GM19023 (cell line): Measurements from ENCODE around the gene GPR183.
A peak's percentile ranks its signal among the peaks of the same experiment; 100 is the strongest.

Experiments used
- ATAC-seq: cut with Tn5 transposase; IDR thresholded peaks from one replicate; pipeline ENCODE4 v1.9.1; 2021; ENCODE audit warnings: mild to moderate bottlenecking, moderate library complexity; ENCODE audit not compliant: unreplicated experiment

Gene GPR183

GRCh38 chr13:99296398-99296797 is 10.8 kb downstream of the GPR183 start:
- ATAC-seq: no peak

DNA sequence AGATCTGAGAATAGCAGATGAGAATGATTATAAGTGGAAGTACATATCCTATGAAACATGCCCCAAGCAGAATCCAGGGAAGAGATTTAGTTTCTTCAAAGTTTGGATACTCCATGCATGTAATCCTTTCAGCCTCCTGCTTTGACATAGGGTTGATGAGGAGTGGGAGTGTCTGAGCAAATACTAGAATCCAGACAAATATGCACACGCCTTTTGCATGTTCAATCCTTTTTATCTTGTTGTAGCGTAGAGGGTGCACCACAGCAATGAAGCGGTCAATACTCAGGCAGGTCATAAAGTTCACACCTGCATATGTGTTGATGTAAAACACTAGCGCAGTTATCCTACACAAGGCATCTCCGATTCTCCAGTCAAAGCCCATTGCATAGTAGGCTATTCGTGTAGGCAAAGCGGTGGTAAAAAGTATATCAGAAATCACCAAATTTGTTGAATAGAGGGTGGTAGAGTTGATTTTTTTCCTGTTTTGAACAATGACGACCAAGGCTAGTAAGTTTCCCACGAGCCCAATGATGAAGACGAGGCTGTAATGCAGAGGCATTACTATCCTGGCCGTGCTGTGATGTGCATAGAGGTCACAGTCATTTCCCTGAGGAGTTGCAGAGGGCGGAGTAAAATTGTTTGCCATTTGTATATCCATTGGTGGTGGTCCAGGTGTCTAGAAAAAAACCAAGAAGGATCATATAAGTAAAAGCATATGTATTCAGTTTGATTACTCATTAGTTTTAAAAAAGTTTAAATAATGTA is 11.5 kb downstream of the GPR183 start:
- no peak for ATAC-seq

DNA sequence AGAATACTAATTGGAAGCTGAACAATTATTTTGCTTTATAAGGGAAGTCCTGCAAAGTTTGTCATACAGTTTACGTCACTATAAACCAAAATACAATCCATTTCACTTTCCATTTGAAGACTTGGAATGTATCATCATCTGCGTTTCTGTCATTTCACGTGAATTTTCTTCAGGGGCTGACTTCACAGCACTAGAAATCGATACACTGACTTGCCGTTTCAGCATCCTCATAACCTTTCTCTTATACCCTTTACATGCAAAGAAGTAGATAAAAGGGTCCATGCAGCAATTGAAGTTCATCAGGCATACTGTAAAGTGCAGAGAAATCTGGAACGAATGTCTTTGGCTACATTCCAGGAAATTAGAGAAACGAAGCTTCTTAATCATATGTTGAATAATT is 12.2 kb downstream of the GPR183 start:
- no peak for ATAC-seq

DNA sequence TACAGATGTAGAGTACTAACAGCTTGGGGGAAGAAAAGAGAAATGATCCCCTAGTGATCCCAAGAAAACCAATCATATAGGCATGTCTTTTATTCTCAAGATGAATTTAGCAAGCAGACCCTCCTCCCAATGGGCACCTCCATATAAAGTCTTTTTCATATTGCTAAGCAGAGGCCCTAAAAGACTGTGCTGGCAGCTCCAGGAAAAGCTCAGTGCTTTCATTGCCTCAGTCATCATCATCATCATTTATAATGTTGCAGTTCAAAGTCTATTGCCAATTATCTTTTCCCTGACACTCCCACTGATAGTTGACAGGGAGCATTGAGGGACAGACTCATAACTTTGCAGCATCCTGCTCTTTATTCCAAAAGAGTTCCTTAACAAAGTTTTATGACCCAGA is 13.0 kb downstream of the GPR183 start:
- no peak for ATAC-seq

DNA sequence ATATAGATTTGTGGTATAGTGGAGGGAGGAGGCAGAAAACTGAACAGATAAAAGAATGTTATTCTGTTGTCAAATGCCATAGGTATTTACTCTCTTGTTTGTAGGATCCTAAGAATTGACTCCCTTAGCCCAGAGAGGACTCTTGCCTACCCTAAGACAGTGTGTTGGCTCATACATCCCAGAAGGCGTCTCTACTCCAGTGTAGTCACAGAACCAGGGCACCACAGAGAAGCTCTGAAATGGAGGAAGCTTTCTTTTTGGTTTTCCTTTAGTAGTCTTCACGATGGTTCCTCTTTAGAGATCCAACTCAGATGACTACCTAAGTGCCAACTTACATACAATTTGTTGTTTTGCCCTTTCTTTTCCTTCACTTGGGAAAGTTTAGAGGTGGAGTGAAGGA is 14.0 kb downstream of the GPR183 start:
- ATAC-seq: no peak

- no peak for ATAC-seq
These were observed 16.3 kb downstream of the GPR183 start for GRCh38 chr13:99290894-99291293.

DNA sequence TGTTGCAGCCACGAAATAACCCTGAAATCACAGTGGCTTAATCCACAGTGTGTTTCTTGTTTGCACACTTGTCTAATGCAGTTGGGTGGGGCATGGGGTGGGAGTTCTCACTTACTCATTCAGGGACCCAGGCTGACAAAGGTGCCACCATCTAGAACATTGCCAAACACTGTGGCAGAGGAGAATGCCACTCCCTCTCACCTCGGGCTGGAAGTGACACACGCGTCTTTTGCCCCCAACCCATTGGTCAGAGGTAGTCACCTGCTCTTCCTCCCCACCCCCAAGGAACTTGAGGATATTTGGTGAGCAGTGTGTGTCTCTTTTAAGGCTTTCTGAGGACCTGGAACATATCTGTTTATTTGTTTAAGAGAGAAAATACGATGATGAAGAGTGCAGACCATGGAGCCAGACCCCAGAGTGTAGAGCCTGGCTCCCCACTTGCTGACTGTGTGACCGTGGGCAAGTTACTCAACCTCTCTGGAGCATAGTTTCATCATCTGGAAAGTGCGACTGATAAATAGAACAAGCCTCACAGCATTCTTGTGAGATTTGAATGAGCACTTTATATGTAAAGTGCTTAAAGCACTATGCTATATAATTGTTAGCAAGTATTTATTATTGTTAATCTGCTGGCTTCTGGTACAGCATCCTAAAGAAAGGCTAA is 17.4 kb downstream of the GPR183 start:
- ATAC-seq: no peak

- no peak for ATAC-seq
These were observed 17.9 kb downstream of the GPR183 start for GRCh38 chr13:99289271-99289670.

- peak; percentile 88 for ATAC-seq
These were observed 19.1 kb downstream of the GPR183 start for GRCh38 chr13:99288089-99288488.

DNA sequence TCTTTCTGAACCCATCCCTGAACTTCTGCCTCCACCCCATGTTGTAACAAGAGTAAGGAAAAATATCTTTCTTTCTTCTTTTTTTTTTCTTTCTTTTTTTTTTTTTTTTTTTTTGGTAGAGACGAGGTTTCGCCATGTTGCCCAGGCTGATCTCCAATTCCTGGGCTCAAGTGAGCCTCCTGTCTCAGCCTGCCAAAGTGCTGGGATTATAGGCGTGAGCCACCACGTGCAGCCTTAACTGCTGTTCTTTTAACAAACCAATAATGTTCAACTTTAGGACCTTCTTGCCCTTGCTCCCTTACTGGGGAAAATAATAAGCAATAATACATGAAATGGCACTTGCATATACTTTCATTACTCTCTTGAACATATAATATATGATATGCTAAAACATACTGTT is 19.6 kb downstream of the GPR183 start:
- no peak for ATAC-seq

DNA sequence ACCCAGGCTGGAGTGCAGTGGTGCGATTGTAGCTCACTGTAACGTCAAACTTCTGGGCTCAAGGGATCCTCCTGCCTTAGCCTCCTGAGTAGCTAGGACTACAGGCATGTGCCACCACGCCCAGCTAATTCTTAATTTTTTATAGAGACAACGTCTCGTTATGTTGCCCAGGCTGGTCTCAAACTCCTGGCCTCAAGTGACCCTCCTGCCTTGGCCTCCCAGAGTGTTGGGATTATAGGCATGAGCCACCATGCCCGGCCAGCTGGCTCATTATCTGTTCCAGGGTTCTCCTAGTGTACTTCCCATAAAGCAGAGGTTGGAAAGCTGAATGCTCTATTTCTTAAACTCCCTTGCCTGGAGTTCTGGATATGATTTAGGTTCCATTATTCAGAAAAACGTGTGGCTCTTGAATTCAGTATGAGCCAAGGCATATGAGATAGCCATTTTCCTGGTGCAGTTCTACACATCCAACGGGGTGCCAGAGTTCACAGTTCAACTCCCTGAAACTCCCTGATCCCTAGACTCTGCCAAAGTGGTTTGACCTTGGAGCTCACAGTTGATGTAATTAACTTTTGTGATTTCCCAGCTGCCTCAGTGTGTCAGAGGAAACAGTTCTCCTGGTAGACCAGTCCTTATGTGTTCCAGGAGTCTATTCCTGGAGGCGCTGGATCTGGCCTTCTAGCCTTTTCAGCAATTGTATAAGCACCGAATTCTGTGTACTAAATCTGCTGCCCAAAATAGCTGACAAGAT is 21.6 kb downstream of the GPR183 start:
- ATAC-seq: no peak

DNA sequence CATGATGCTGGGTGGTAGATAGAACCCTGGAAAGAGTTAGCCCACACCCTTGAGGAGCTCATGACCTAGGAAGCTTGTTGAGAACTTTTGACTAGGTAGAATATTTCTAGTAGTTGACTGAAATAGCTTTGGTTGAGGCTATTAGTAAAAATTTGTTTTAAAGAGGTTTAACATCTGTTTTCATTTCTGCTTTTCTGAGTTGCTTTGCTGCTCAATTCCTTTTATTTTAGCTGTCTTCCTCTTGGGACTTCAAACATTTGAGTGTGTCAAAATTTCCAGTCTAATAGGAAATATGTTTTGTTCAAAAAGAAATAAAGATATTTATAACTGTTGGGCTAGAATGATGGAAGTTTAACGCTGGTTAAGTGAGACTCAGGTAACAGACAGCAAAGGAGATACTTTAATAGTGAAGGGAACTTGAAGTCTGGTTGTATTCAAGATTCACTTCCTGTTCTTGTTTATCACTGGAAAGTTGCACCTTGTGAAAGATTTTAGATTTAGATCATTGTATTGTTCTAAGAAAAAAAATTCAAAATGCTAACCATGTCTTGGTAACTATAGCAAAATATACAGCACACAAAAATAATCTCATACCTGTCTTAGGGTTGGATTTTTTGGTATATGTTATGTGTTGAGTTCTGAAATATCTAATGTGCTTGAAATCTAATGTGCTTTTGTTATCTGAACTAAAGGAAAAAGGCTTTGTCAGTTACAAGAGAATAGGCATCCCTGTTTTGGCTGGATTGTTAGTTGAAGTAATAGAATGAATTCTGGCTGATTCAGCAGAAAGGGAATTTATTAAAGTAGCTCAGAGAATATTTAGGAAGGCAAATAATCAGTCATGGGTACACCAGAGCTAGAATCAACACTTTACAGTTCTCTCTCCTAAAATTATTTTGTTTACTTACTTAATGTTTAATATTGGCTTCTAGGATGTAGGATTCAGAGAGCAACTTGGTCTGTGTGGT is 24.7 kb downstream of the GPR183 start:
- peak; percentile 63 for ATAC-seq

GRCh38 chr13:99281811-99282263 is 25.4 kb downstream of the GPR183 start:
- peak; percentile 79 for ATAC-seq

DNA sequence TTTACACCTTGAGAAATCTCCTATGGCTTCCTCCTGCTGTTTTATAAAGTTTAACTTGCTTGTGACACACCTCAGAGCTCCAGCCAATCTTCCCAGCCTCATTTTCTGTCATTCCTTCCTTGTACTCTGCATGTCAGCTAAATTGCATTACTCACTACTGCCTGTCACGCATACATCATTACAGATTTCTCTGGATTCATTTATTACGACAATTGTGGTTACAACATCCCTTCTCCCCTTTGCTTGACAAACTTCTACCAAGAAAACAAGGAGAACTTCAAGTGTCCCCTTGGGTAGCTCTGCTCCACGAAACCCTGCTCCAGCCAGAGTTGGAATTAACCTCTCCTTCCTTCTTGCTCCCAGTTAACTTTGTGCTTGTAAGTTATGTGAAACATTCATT is 27.0 kb downstream of the GPR183 start:
- no peak for ATAC-seq

- no peak for ATAC-seq
These were observed 27.6 kb downstream of the GPR183 start for GRCh38 chr13:99279637-99280036.

DNA sequence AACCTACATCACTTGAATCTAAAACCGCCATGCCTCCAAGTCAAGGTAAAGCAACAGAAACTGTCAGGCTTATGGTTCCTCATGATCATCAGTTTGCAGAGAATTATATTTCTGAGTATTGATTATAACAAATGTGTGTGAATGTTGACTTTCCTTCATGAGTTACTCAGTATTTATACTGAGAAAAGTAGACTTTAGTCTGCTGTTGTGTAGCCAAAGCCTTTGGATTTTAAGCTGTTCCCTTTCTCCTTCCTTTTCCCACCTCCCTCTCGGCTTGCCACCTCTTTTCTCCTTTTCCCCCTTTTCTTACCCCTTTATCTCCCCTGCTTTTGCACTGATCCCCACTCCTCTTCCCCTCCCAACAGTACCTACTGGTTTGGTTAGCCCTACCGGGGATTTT is 28.4 kb downstream of the GPR183 start:
- no peak for ATAC-seq

DNA sequence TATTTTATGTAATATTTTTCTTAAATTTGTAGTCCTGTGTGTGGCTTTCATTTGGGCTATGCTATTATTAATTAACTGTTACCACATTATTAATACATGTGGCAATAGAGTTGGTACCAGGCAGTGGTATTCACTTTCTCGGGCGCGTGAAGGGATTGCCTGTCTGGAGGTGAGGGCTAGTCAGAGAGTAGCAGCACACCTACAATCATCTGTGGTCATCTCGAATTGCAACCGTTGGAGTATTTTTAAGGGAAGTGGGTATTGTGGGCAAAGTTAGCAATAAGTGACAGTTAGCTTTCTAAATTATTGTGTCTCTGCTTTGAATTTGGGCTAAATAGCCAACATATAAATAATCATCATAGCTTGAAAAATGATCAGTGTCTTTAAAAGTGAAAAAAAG is 29.0 kb downstream of the GPR183 start:
- ATAC-seq: no peak

GRCh38 chr13:99277629-99278028 is 29.6 kb downstream of the GPR183 start:
- ATAC-seq: no peak

DNA sequence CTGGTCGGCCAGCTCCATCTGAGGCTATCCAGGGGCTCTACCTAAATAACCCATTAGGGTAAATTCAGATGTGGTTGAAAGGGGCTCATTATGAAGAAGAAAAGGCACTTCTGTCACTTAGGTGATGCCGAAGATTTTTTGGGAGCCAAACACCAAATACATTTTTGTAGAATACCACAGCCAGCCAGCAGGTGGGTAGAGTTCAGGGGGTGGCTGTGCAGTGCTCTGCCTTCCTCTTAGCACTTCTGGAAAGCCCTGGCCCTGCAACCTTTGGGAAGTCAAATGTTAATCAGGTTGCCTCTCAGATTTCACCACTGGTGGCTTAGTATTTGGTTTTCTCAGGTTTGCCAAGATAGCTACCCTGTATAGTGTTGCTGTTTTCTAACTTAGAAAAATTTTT is 30.5 kb downstream of the GPR183 start:
- ATAC-seq: no peak

GRCh38 chr13:99275093-99275469 is 32.1 kb downstream of the GPR183 start:
- ATAC-seq: no peak

DNA sequence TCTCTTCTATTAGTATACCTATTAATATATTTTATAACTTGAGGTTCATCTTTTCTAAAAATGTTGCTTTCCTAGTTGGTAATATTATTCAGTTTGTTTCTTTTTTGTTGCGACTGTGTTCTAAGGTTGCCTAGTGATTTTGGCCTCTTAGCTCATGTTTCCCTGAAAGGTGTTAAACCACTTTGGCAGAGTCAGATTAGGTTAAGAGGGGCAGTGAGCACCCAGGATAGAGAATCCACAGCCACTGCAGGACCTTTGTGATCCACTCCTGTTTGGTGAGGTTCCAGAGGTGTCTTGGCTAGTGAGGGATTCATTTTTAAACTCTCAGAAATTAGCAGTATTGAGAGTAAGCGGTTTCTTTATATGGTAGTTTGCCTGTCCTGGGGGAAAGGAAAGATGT is 34.1 kb downstream of the GPR183 start:
- no peak for ATAC-seq
